HG03354 (cell line): ENCODE data around the gene COPS7B.

Experiments
- ATAC-seq: cut with Tn5 transposase; IDR thresholded peaks from one replicate; pipeline ENCODE4 v1.9.1; 2021; ENCODE audit warnings: mild to moderate bottlenecking; ENCODE audit not compliant: unreplicated experiment, poor library complexity, severe bottlenecking

Gene COPS7B

GRCh38 chr2:231781798-231782726 is 4.2 kb upstream of the COPS7B start:
- ATAC-seq, result no peak

- no peak for ATAC-seq
These were observed 832 bp upstream of the COPS7B start for GRCh38 chr2:231785413-231785812.

GRCh38 chr2:231785822-231786176 is 446 bp upstream of the COPS7B start:
- no peak for ATAC-seq

- ATAC-seq, result no peak
These were observed 660 bp downstream of the COPS7B start for GRCh38 chr2:231786917-231787292.

- no peak for ATAC-seq
These were observed 4.9 kb downstream of the COPS7B start for GRCh38 chr2:231791107-231791506.

- no peak for ATAC-seq
These were observed 8.1 kb downstream of the COPS7B start for GRCh38 chr2:231794383-231794782.

GRCh38 chr2:231795525-231796327 is 9.5 kb downstream of the COPS7B start:
- ATAC-seq, result no peak

GRCh38 chr2:231800493-231801091 is 14.3 kb downstream of the COPS7B start:
- ATAC-seq, result no peak

- ATAC-seq, result no peak
These were observed 17.4 kb downstream of the COPS7B start for GRCh38 chr2:231803501-231804138.

- ATAC-seq, result no peak
These were observed 20.8 kb downstream of the COPS7B start for GRCh38 chr2:231807020-231807419.

- ATAC-seq, result no peak
These were observed 24.7 kb downstream of the COPS7B start for GRCh38 chr2:231810905-231811304.

GRCh38 chr2:231816327-231817026 is 30.2 kb downstream of the COPS7B start:
- ATAC-seq, result no peak

- ATAC-seq, result no peak
These were observed 33.3 kb downstream of the COPS7B start for GRCh38 chr2:231819447-231820042.

- ATAC-seq, result no peak
These were observed 34.6 kb downstream of the COPS7B start for GRCh38 chr2:231820786-231821303.

- ATAC-seq, result no peak
These were observed 35.7 kb downstream of the COPS7B start for GRCh38 chr2:231821908-231822307.

GRCh38 chr2:231853105-231853504 is 66.9 kb downstream of the COPS7B start:
- ATAC-seq, result no peak

- no peak for ATAC-seq
These were observed 68.4 kb downstream of the COPS7B start for GRCh38 chr2:231854616-231855125.

- ATAC-seq, result no peak
These were observed 70.7 kb downstream of the COPS7B start for GRCh38 chr2:231856959-231857358.
